ENCODE results near the gene PITPNC1.
"Not testable (repeated sequence)": the region's sequence is repeated elsewhere in the genome, so short reads cannot be mapped to it uniquely, and the experiment has no call there.

The PITPNC1 gene

DNA sequence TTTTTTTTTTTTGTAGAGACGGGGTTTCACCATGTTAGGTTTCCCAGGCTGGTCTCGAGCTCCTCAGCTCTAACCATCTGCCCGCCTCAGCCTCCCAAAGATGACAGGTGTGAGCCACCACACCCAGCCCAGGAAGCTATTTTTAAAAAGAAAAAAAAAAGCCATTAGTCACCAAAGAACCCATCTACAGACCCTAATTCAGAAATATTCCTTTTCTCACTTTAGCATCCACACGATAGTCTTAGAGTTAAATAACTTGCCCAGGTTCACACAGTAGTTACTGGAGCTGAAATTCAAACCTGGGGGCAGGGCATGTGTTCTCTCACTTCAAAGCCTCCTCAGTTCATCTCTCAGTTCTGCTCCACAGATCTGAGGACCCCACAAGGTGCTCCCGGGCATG is 270.4 kb downstream of the PITPNC1 start:
- Histone ChIP-seq H3K9me3 (ENCODE audit: low read length) (no peaks in the 10 kb centered on the region), H3K4me3 (ENCODE audit: low read depth, low read length, poor library complexity, severe bottlenecking) (no peak overlapping the region), H2AFZ (ENCODE audit: low read length) (no peak overlapping the region), H3K4me2 (ENCODE audit: low read length) (no peak overlapping the region), H3K9ac (ENCODE audit: low read length) (no peak overlapping the region), H3K79me2 (ENCODE audit: insufficient read depth, low read length) (no peaks in the 10 kb centered on the region), H3F3A (ENCODE audit: insufficient read depth, low read length) (no peaks in the 10 kb centered on the region), H3K27me3 (ENCODE audit: insufficient read depth, low read length) (no peaks in the 10 kb centered on the region), H3K27ac (ENCODE audit: low read depth, low read length, poor library complexity, severe bottlenecking) (no peak overlapping the region), H3K36me3 (ENCODE audit: insufficient read depth, low read length) (no peaks in the 10 kb centered on the region), H3K9me2 (ENCODE audit: low read depth, low read length) (no peaks in the 10 kb centered on the region), H4K20me1 (ENCODE audit: insufficient read depth, low read length) (no peaks in the 10 kb centered on the region), H3K4me1 (ENCODE audit: insufficient read depth, low read length, severe bottlenecking) (no peaks in the 10 kb centered on the region)
- TF ChIP-seq EZH2 (IDR thresholded peaks at IDR 0.05; ENCODE audit: borderline replicate concordance, low read length): no peak
- TF ChIP-seq CTCF (IDR thresholded peaks at IDR 0.05; ENCODE audit: low read length): no peak

DNA sequence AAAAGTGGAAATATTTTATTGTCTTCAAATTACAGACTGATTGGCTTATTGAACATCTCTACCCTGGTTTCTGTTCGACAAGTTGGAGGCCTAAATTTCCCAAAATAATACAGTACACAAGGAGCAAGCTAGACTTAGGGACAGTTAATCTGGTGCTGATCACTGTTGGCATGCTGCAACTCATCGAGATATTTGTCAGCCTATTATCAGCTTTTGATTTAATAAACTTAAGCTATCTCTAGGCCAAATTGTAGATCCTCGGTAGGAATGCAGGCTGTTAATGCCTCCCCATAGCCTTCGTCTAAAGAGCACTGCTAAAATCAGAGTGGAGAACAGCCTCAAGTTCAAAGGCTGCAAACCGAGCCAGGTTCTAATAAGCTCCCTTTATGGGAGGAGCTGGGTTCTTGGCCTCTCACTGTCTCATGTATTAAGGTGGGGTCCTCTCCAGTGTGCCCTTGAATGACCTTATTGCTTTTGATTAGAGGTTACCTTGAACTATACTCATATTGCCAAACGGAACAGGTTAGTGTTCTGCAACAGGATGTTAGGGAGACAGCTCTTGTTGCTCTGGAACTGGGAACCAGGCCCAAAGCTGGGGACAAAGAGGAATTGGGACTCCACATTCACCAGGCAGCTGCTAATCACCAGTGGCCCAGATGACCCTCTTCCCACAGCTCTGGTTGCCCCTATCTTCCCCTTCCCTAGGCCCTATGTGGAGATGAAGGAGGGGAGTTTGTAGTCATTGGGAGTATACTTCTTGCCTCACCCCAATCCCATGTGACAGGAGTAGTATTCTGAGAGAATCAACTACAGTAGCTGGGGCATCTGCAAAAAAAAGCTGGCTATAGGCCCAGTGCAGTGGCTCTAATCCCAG is 271.2 kb downstream of the PITPNC1 start:
- Histone ChIP-seq H3K27ac (ENCODE audit: low read depth, low read length, poor library complexity, severe bottlenecking) (no peak overlapping the region), H3K79me2 (ENCODE audit: insufficient read depth, low read length) (no peaks in the 10 kb centered on the region), H3K27me3 (ENCODE audit: insufficient read depth, low read length) (no peaks in the 10 kb centered on the region), H3K9ac (ENCODE audit: low read length) (no peak overlapping the region), H3F3A (ENCODE audit: insufficient read depth, low read length) (no peaks in the 10 kb centered on the region), H3K36me3 (ENCODE audit: insufficient read depth, low read length) (no peaks in the 10 kb centered on the region), H3K4me2 (ENCODE audit: low read length) (no peak overlapping the region), H3K9me3 (ENCODE audit: low read length) (no peaks in the 10 kb centered on the region), H4K20me1 (ENCODE audit: insufficient read depth, low read length) (no peaks in the 10 kb centered on the region), H2AFZ (ENCODE audit: low read length) (no peak overlapping the region), H3K9me2 (ENCODE audit: low read depth, low read length) (no peaks in the 10 kb centered on the region), H3K4me1 (ENCODE audit: insufficient read depth, low read length, severe bottlenecking) (no peaks in the 10 kb centered on the region), H3K4me3 (ENCODE audit: low read depth, low read length, poor library complexity, severe bottlenecking) (no peak overlapping the region)
- TF ChIP-seq EZH2 (IDR thresholded peaks at IDR 0.05; ENCODE audit: borderline replicate concordance, low read length) (no peak), CTCF (IDR thresholded peaks at IDR 0.05; ENCODE audit: low read length) (no peak)

DNA sequence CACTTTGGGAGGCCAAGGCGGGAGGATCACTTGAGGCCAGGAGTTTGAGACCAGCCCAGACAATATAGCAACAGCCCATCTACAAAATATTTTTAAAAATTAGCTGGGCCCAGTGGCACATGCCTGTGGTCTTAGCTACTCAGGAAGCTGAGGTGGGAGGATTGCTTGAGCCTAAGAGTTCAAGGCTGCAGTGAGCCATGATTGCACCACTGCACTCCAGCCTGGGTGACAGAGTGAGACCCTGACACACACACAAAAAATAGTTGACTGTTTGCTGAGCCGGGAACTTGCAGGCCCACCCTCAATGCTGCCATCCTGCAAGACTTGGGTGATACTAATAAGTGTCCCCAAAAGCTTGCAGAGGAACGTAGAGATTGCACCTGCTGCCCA is 271.8 kb downstream of the PITPNC1 start:
- H3K27ac ChIP-seq (ENCODE audit: low read depth, low read length, poor library complexity, severe bottlenecking); H2AFZ ChIP-seq (ENCODE audit: low read length); H3K4me1 ChIP-seq (ENCODE audit: insufficient read depth, low read length, severe bottlenecking); H3K4me2 ChIP-seq (ENCODE audit: low read length); H3K36me3 ChIP-seq (ENCODE audit: insufficient read depth, low read length); H3K27me3 ChIP-seq (ENCODE audit: insufficient read depth, low read length); H3K9me3 ChIP-seq (ENCODE audit: low read length); H3K9ac ChIP-seq (ENCODE audit: low read length); H3F3A ChIP-seq (ENCODE audit: insufficient read depth, low read length); H3K9me2 ChIP-seq (ENCODE audit: low read depth, low read length); H3K4me3 ChIP-seq (ENCODE audit: low read depth, low read length, poor library complexity, severe bottlenecking); H3K79me2 ChIP-seq (ENCODE audit: insufficient read depth, low read length); H4K20me1 ChIP-seq (ENCODE audit: insufficient read depth, low read length): not testable (repeated sequence)

DNA sequence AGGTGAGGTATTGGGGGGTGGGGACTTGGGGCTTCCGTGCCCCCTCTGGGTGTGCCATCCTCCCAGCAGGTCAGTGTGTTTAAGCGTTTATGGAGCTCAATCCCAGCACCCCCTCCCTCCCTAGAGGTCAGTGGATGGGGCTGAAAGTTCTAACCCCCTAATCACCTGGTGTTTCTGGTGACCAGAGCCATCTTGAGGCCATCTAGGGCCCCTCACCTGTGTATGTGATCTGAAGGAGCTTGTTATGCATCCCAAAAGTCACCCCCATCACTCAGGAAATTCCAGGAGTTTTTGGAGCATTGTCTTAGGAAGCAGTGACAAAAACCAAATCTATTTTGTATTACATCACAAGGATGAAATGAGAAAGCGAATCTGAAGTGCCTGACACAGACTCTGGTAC is 272.8 kb downstream of the PITPNC1 start:
- Histone ChIP-seq H3K36me3 (ENCODE audit: insufficient read depth, low read length) (no peaks in the 10 kb centered on the region), H3K4me3 (ENCODE audit: low read depth, low read length, poor library complexity, severe bottlenecking) (no peak overlapping the region), H2AFZ (ENCODE audit: low read length) (no peak overlapping the region), H3K9ac (ENCODE audit: low read length) (no peak overlapping the region), H3K27ac (ENCODE audit: low read depth, low read length, poor library complexity, severe bottlenecking) (no peak overlapping the region), H3F3A (ENCODE audit: insufficient read depth, low read length) (no peaks in the 10 kb centered on the region), H3K9me2 (ENCODE audit: low read depth, low read length) (no peaks in the 10 kb centered on the region), H3K79me2 (ENCODE audit: insufficient read depth, low read length) (no peaks in the 10 kb centered on the region), H3K4me1 (ENCODE audit: insufficient read depth, low read length, severe bottlenecking) (no peaks in the 10 kb centered on the region), H3K4me2 (ENCODE audit: low read length) (no peak overlapping the region), H4K20me1 (ENCODE audit: insufficient read depth, low read length) (no peaks in the 10 kb centered on the region), H3K9me3 (ENCODE audit: low read length) (no peaks in the 10 kb centered on the region), H3K27me3 (ENCODE audit: insufficient read depth, low read length) (no peaks in the 10 kb centered on the region)
- TF ChIP-seq EZH2 (IDR thresholded peaks at IDR 0.05; ENCODE audit: borderline replicate concordance, low read length) (no peak), CTCF (IDR thresholded peaks at IDR 0.05; ENCODE audit: low read length) (no peak)

GRCh38 chr17:67651218-67651579 is 274.1 kb downstream of the PITPNC1 start:
- H3K4me3 ChIP-seq (ENCODE audit: low read depth, low read length, poor library complexity, severe bottlenecking); H3K79me2 ChIP-seq (ENCODE audit: insufficient read depth, low read length); H3K9ac ChIP-seq (ENCODE audit: low read length); H3K27ac ChIP-seq (ENCODE audit: low read depth, low read length, poor library complexity, severe bottlenecking); H3F3A ChIP-seq (ENCODE audit: insufficient read depth, low read length); H4K20me1 ChIP-seq (ENCODE audit: insufficient read depth, low read length); H3K27me3 ChIP-seq (ENCODE audit: insufficient read depth, low read length); H3K9me2 ChIP-seq (ENCODE audit: low read depth, low read length); H3K36me3 ChIP-seq (ENCODE audit: insufficient read depth, low read length); H3K4me2 ChIP-seq (ENCODE audit: low read length); H3K9me3 ChIP-seq (ENCODE audit: low read length); H3K4me1 ChIP-seq (ENCODE audit: insufficient read depth, low read length, severe bottlenecking); H2AFZ ChIP-seq (ENCODE audit: low read length): not testable (repeated sequence)

All from OCI-LY1 (cell line).